NB4 (cell line): ENCODE measurements around the gene DNAJC27.

Experiments
- CTCF ChIP-seq: IDR thresholded peaks from one replicate; pipeline ENCODE4 v1.5.1; 2012; ENCODE audit warnings: low read depth, low read length
- MYC ChIP-seq: IDR thresholded peaks from 2 replicates; pipeline ENCODE4 v1.6.1; 2011; ENCODE audit warnings: low read depth, low read length
- POLR2A ChIP-seq: IDR thresholded peaks from 2 replicates; pipeline ENCODE4 v1.6.1; 2011; ENCODE audit warnings: mild to moderate bottlenecking; ENCODE audit not compliant: insufficient read length; ENCODE audit errors: extremely low read depth

- TF ChIP-seq CTCF (no peak), POLR2A (no peak), MYC (no peak)
Observed at GRCh38 chr2:24943427-24944053, 28.2 kb downstream of the DNAJC27 start.
